NCI-H345 (cell line): ENCODE measurements around the gene HOXC11.

Experiments
- DNase-seq: peaks from one replicate; lab custom pipeline; 2025; lab: John Stamatoyannopoulos, UW

Gene HOXC11

GRCh38 chr12:53942467-53942997, 30.4 kb upstream of the HOXC11 start:
- DNase-seq = no peak

- DNase-seq = no peak
Observed at GRCh38 chr12:53944209-53944608, 28.7 kb upstream of the HOXC11 start.

GRCh38 chr12:53944907-53945847, 27.7 kb upstream of the HOXC11 start:
- DNase-seq = no peak

- DNase-seq = no peak
Observed at GRCh38 chr12:53947743-53948142, 25.2 kb upstream of the HOXC11 start.

- no peak for DNase-seq
Observed at GRCh38 chr12:53948650-53949593, 24.0 kb upstream of the HOXC11 start.

- peak; percentile 23 for DNase-seq
Observed at GRCh38 chr12:53949631-53950436, 23.1 kb upstream of the HOXC11 start.

- no peak for DNase-seq
Observed at GRCh38 chr12:53950437-53950773, 22.5 kb upstream of the HOXC11 start.

- no peak for DNase-seq
Observed at GRCh38 chr12:53950789-53951576, 21.9 kb upstream of the HOXC11 start.

- DNase-seq = no peak
Observed at GRCh38 chr12:53951577-53952334, 21.2 kb upstream of the HOXC11 start.

- DNase-seq = no peak
Observed at GRCh38 chr12:53952335-53952694, 20.6 kb upstream of the HOXC11 start.

GRCh38 chr12:53952871-53953734, 19.8 kb upstream of the HOXC11 start:
- DNase-seq = no peak

GRCh38 chr12:53953831-53954693, 18.9 kb upstream of the HOXC11 start:
- DNase-seq = no peak

- no peak for DNase-seq
Observed at GRCh38 chr12:53954694-53955035, 18.3 kb upstream of the HOXC11 start, which contains the start of gene HOXC12. Gene HOXC12 (plus strand): TSS chr12:53954903. CDS start chr12:53954930, 27 bp downstream.

- no peak for DNase-seq
Observed at GRCh38 chr12:53955036-53955775, 17.7 kb upstream of the HOXC11 start.

GRCh38 chr12:53955776-53956250, 17.1 kb upstream of the HOXC11 start:
- DNase-seq = no peak

- no peak for DNase-seq
Observed at GRCh38 chr12:53956251-53956887, 16.6 kb upstream of the HOXC11 start.
